Stimulated activated CD4-positive, alpha-beta T cell treated with anti-CD3 and anti-CD28 coated beads, TNF-alpha, amount 100 ng/mL, for 4 hours (primary cell): Measurements from ENCODE around the gene LACC1.
A peak's percentile ranks its signal among the peaks of the same experiment; 100 is the strongest.

Experiments
- DNase-seq, 3 experiments: peaks; one replicate each; pipeline ENCODE4 v3.0.0-alpha.2; 2020; ENCODE audit warnings: low read depth in 3 of 3

Gene LACC1

DNA sequence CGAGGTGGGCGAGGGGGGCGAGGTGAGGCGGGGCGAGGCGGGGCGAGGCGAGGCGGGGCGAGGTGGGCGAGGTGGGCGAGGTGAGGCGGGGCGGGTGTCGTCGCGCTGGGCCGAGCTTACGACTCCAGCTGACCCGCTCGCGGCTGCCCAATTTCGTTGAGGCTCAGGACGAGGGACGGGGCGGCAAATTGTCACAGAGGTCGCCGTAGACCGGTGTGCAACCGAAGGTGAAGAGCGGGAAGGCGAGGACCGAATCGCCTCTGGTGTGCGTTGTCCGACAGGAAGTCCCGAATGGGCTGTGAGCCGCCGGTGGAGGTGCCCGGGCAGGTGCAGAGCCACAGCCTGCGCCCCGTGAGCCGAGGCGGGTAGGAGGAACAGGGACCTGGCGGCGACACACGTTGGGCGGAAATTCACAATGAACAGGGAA lies at the start of gene LACC1:
Gene LACC1 (plus strand): TSS at position 150 of the 427 bp plus-strand sequence. CDS start 1,082 bp downstream, outside the sequence.
- DNase-seq: peak in 1 of 3 experiments; percentile 49

DNA sequence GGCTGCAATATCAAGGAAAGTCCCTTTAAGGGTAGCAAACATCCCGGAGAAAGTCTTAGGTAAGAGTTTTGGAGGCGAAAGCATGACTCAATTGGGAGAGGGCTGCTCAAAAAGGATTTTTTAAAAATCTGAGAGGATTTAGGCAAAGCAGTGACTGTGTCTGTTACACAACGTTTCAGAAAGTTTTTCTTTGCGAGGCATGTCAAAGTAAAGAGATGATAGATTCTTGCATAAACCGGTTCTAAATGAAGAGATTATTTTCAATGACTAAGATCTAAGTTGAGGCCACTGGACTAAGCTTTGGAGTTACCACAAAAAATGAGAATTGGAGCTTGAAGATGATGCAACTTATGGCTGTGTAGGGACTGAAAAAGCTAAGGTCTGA lies 49.2 kb upstream of the LACC1 start:
- DNase-seq: no peak

DNA sequence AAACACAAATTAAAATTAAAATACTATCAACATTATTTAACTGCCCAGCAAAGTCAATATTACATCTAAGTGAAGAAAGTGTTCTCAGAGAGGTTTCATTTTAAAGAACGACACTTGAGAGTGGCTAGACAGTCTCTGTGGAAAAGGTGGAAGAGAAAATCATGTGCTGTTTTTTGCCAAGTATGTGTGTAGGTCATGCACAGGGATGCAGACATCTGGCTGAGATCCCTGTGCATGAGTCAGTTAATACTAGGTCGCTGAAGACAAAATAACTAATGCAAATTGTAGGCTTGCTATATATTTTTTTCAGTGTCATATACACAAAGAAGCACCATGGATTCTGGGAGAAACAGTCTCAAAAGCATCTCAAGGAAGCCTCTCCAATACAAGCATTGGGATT lies 48.6 kb upstream of the LACC1 start:
- DNase-seq: no peak

DNA sequence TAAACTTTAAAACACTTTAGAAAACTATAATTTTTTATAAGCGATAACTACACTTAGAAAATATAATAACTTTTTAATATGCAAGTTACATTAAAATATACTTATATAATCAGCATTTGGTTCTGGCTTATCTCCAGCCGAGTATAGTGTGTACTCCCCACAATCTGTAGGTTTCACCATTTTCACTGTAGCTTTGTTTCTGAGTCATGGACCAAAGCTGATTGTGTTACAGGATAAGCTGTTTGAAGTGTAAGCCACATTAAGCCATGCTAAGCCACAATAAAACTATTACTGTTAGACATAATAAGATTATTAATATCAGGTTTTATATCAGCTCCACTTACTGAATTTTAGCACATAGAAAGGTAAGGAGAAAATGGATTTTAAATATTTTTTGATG lies 44.0 kb upstream of the LACC1 start:
- DNase-seq: no peak

DNA sequence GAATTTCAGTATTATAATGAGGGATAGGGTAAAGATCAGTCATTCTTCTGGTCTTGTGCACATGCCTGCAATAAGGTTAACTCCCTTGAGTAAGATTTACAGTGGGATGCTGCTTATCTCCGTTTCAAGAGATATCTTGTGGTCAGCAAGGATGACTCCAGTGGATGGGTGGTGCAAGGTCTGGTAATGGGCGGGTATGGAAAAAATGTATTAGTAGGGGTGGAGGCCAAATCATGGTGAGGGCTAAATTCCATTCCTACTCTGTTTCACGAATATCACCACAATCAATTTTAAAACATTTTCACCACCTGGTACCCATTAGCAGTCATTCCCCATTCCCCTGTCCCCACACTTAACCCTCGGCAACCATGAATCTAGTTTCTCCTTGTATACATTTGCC lies 40.8 kb upstream of the LACC1 start:
- DNase-seq: no peak

DNA sequence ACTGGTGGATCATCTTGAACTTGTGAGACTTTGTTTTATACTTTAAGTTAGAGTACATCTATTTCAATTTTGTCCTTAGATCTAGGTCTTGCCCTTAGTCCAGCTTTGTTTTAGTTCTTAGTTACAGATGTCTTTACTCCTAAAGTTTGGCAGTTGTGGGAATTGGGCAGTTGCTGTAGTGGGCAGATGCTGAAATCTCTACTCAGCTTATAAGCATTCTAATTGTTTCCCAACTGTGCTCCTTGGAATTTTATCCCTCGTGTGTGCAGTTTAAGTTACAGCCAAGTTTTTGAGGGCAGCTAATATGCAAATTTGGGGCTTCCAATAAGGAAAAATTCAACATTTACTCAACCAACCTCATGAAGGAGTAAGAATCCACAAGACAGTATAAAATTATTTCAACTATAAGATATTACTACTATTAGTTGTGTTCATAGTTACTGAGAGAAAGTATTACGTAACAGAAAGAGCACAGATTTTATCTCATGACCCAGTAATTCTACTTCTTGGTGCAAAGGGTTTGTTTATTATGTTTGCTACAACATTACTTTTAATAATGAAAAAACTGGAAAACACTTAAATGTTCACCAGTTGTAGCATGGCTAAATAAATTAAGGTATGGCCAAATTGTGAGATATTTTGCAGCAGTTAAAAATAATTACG lies 33.1 kb upstream of the LACC1 start:
- DNase-seq: no peak

DNA sequence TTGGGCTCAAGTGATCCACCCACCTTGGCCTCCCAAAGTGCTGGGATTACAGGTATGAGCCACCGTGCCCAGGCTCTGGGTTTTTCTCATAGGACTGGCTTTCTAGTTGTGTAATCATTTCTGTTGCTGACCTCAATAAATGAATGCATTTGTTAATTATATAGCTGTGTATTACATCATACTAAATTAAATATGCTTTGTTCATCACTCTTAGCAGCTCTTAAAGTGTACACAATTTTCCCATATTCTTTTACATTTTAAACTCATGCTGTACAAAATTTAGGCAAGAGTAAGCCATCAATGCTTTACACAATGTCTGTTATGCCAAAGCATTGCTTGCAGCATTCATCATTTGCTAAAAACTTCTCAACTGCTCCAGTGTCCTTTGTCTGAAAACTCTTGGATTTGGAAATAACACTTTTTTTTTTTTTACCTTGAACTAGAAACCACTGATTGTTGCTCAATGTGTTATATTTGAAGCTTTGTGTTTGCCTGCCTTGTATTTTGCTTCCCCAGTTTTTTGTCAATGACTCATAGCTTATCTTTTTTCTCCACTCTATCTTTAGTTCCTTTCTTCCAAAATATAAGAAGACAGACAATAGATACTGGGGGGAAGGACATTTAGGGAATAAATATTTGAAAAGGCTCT lies 31.6 kb upstream of the LACC1 start:
- no peak for DNase-seq

DNA sequence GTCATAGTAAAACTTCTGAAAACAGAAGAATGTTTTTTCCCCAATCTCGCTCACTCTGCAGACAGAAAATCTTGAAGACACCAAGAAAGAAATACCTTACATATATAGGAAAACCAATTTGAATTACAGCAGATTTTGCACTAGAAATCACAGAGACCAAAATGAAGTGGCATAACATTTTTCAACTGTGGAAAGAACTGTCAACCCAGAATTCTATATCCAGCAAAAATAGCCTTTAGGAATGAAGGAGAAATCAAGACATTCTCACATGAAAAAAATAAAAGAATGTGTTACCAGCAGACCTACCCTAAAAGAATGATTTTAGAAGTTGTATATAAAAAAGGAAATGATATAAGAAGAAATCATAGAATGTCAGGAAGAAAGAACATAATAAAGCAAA lies 28.8 kb upstream of the LACC1 start:
- no peak for DNase-seq

DNA sequence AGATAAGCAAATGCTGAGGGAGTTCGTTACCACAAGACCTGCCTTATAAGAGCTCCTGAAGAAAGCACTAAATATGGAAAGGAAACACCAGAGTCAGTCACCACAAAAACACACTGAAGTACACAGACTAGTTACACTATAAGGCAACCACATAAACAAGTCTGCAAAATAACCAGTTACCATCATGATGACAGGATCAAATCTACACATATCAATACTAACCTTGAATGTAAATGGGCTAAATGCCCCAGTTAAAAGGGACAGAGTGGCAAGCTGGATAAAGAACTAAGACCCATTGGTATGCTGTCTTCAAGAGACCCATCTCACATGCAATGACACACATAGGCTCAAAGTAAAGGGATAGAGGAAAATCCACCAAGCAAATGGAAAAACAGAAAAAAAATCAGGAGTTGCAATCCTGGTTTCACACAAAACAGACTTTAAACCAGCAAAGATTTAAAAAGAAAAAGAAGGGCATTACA lies 26.7 kb upstream of the LACC1 start:
- DNase-seq: no peak

DNA sequence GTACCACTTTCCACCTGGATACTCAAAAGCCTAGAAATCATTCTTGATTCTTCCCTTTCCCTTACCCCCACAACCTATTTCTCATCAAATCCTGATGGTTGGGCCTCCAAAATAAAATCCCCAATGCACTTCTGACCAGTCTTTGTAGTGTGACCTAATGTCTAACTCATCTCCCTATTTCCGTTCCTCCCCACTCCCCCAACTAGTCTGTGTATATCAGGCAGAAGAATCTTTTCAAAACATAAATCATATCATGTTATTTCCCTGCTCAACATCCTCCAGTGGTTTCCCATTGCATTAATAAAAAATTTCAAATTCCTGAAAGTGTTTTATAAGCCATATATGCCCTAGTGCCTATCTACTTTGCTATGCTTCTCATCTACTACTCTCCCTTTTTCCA lies 17.8 kb upstream of the LACC1 start:
- DNase-seq: no peak

DNA sequence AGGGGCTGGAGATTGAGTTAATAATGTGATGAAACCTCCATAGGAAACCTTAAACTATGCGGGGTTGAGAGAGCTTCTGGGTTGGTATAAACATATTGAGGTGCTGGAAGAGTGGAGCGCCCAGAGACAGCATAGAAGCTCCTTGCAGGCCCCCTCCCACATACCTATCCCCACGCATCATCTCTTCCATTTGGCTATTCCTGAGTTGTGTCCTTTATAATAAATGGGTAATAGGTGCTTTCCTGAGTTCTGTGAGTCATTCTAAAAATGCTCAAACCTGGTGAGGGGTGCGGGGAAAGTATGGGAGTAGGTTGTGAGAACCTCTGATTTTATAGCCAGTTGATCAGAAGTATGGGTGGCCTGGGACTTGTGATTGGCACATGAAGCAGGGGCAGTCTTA lies 14.8 kb upstream of the LACC1 start:
- DNase-seq: no peak

DNA sequence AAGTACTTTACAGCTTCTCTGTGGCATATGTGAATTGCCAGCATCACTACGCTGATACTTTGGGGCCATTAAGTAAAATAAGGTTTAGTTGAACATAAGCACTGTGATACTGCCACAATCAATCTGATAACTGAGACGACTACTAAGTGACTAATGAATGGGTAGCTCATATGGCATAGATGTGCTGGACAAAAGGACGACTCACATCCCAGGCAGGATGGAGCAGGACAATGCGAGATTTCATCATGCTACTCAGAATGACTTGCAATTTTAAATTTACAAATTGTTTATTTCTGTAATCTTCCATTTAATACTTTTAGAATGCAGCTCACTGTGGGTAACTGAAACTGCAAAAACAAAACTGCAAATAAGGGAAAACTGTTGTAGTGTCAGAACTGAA lies 13.8 kb upstream of the LACC1 start:
- DNase-seq: no peak

DNA sequence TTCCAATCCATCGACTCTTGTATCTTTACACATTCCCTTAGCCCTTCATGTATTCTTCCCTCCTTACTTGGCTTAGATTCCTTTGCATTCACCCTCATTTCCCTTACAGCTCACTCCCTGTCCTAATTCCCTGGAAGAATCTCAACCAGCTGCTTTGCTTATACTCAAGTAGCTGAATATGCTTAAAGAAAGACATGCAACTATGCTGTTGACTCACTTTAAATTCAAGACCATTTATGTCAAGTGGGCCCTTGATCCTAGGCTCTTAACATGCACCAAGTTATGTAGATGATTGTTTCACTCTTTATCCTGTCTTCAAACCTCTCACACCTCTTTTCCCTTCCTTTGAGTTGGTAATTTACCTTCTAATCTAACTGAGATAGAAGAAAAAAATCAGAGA lies 7.5 kb upstream of the LACC1 start:
- DNase-seq: no peak

DNA sequence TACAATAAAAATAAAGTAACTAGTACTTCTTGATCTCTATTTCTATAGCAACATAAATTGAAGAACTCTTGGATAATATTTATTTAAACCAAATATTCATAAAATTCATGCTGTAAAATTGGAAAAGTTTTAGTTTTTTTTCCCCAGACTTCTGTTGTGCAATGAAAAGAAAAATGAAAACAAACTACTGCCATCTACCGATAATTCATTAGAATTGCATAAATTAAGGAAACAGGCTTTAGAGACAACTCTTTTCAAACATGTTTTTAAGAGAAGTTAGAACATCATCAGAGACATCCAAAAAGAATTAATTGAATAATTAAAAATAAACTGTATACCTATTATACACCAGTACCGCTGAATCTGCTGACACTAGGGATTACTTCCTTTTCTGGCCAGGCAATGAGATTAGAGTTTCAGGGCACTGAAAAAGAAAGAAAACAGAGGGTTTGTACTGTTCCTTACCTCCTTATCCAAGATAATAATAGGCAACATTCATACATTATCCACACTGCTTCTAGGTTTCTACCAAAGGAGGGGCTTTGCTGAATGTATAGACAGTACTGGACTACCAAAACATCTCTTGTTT lies 5.1 kb upstream of the LACC1 start:
- no peak for DNase-seq

DNA sequence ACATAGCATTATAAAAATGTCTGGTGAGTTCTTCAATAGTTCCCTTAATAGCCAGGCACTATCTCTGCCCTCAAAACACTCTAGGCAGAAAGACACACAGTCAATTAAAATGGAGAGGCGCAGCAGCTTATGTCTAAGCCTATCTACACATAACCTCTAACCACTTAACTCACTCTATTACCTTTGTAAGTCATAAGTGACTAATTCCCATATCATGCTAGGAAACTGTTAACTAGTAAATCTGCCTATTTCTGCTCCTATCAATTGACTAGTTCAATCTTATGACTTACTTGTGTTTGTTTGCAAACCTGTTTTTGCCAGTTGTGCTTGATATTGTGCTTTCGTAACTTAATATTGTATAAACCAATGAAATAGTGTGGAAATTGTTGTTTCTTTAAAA lies 3.3 kb upstream of the LACC1 start:
- no peak for DNase-seq

DNA sequence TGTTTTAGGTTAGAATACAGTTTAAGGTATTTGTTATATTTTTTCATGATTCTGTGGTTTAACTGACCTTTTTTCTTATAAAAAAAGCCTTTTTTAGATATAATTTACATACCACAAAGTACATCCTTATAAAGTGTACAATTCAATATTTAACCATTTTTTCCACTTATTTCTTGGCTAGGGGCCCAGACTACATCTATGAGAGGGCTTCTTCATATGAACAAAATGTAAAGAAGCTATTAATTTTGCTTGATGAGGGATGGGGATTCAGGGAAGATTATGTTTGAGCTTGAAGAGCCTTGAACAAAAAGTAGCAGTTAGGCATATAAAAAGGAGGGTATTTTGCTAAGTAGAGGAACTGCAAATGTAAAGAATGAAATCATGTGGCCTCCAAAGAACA lies 2.4 kb upstream of the LACC1 start:
- DNase-seq: no peak

DNA sequence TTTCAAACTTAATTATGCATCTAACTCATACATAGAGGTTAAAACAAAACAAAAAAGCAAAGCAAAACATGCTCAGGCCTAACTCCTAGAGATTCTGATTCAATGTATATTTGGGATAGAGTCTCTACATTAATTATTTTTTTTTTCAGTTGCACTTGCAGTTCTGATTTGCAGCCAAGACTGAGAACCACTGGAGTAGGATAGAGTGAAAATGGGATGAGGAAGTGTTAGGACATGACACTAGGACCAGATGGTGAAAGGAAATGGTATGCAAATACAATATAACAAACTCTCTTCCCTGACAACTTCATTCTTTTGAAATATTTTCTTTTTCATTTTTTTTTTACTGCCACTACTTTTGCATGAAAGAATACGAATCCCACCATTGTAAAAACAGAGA lies 1.9 kb upstream of the LACC1 start:
- no peak for DNase-seq

DNA sequence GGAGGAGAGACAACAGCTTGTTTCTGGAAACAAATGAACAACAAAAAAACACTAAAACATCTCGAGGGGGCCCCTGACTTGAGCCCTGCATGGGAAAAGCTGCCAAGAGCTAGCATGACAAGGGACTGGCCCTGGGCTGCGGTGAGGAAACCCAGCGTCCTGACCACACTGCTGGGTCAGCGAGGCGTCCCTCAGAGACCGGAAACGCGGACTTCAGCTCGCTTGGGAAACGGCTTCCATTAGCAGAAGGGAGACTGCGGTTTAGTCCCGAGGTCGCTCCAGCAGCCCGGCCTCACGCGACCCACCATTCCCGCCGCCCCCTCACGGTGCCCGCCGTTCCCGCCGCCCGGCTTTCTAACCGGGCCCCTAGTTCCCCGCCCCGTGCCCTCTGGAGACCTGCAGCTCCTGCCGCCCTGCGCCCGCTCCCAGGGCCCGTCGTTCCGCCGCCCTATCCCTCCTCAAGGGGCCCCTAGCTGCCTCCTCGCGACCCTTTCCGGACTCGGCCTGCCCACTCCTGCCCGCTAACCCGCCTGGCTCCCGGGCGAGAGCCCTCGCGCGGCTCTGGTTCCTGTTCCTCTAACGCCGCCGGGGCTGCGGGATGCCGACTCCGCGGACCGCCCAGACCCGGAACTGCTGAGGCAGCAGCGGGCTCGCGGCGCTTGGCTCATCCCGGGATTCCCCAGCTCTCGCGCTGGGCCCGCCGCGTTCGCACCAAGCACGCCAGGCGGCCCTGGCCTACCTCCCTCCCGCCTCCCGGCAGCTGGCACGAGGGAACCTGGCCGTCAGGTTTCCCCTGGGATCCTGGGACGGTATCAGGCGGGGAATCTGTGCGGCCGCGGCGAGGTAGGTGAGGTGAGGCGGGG lies 581 bp upstream of the LACC1 start, which contains the start of gene CCDC122:
Gene CCDC122 (minus strand): TSS at position 849 of the 863 bp plus-strand sequence. CDS start 10,364 bp downstream, outside the sequence.
- peak; percentile 52 to 73 (median 64) for DNase-seq

DNA sequence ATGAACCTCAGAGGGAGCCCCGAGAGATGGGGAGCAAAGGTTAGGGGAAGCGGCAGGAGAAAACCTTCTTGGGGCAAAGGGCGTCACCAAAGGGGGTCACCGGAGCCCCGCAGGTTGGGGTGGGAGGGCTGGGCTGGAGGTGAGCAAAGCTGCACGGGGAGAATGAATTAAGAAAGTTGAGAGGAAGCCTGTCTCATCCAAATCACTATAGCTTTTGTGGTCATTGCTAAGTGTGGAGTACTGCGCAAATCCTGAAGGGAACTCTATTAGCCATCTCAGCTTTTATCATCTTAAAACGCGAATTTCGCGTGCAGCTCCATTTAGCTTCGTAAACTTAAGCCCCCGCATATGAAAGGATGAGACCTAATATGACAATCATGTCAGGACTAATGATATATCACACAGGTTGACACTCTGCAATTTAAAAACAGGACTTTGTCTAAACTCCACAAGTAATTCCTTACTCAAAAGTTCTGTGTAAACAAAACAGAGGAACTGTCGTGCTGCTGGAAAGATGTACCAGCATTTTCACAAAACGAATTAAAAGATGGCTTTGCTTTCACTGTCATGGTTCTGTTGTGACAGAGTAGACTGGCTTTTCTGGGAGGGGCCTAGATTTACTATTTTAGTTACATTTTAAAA lies 631 bp downstream of the LACC1 start:
- no peak for DNase-seq

DNA sequence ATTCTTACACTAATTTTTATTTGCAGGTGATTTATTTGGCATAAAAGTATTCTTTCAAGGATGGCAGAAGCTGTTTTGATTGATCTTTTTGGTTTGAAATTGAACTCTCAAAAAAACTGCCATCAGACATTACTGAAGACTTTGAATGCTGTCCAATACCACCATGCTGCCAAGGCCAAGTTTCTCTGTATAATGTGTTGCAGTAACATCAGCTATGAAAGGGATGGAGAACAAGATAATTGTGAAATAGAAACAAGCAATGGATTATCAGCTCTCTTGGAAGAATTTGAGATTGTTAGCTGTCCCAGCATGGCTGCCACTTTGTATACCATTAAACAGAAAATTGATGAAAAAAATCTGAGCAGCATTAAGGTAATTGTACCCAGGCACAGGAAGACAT lies 1.2 kb downstream of the LACC1 start:
- no peak for DNase-seq

DNA sequence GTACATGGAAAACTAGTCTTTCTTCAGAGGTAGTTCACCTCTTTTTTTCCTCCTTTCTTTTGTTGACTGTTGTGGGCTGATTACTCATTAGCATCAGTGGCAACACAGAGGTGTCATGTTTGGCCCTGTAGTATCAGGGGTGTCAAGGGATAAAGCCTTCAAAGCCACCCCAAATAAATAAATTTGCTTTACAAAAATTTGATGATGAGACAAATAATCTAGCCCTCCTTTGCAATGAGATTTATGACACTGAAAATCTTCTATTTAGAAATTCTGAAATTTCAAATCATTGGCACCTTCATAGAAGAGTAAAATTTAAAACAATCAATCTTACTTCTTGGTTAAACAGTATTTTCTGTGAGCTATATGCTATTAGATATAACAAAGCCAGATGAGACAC lies 1.9 kb downstream of the LACC1 start:
- DNase-seq: no peak

DNA sequence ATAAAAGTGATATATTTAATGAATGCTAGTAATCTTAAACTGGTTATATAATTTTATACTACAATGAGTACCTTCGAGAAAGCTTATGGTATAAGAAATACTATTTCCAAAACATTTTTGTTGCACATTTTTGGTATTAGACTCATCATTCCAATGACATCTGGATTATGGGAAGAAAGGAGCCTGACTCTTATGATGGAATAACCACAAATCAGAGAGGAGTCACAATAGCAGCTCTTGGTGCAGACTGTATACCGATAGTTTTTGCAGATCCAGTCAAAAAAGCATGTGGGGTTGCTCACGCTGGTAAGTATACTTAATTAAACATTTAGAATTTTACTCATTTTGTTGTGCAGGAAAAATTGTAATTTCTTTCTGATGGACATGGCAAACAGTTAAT lies 3.9 kb downstream of the LACC1 start:
- DNase-seq: no peak
